Muscle of back (tissue), 11 donors: Measurements from ENCODE around the gene HNRNPC. TPM values are rescaled to one million over a fixed set of nuclear protein-coding genes. Genes with fewer than 3 reads are reported as not detected.
"Not testable (repeated sequence)": the region's sequence is repeated elsewhere in the genome, so short reads cannot be mapped to it uniquely, and the experiment has no call there.

ENCODE experiments used
- DNase-seq, 3 donors: peaks; one replicate each; pipeline versions ENCODE4 v3.0.0 to v3.0.0-alpha.2; 2013
- polyA plus RNA-seq, 10 donors: library from polyadenylated mRNA; unstranded; fragments of 120-200 nt; gene quantifications; one replicate each; pipeline ENCODE4 v1.2.1, GENCODE V29; 2013; ENCODE audit not compliant: insufficient read length in 10 of 10

Gene HNRNPC
- polyA plus RNA-seq, 10 donors, result 396 to 532 (median 442) TPM

DNA sequence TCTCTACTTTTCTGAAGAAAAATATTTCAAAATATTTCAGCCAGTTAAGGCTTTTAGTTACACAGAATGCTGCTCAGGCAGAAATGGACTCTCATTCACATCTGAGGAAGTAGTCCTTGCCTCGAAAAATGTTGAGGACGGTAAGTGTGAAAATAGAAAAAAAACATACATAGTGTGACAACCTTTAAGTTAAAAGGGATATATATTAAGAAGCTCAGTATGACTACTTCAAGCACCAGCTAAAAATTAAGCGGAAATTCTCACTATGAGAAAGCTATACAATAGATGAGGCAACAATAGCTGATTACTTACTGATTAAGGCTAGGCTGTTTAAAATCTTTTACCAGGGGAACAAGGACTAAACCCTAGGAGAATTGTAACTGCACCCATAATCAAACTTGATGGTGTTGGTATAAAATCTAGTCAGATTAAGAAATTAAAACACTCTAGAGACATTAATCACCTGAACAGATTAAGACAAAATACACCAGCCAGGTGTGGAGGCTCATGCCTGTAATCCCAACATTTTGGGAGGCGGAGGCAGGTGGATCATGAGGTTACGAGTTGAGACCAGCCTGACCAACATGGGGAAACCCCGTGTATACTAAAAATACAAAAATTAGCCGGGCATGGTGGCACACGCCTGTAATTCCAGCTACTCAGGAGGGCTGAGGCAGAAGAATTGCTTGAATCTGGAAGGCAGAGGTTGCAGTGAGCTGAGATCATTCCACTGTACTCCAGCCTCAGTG is 53.9 kb downstream of the HNRNPC start:
- DNase-seq, result no peak

DNA sequence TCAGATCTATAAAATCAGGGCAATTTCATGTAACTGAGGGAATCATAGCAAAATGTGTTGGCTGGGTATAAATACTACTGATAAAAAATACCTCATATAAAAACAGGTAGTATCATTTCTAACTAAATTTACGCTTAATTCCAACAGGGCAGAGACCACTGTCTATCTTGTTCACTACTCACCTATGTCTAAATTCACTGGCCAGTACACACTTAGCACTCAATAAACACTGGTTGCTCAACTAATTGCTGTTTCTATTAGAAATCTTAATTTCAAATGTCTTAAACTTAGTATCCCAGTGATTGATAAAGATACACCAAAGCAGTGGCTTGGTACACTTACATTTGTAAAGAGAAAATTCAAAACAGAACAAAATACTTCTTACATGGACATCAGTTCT is 55.6 kb downstream of the HNRNPC start:
- DNase-seq, result no peak

GRCh38 chr14:21212824-21213223 is 56.4 kb downstream of the HNRNPC start:
- not testable (repeated sequence) for DNase-seq

DNA sequence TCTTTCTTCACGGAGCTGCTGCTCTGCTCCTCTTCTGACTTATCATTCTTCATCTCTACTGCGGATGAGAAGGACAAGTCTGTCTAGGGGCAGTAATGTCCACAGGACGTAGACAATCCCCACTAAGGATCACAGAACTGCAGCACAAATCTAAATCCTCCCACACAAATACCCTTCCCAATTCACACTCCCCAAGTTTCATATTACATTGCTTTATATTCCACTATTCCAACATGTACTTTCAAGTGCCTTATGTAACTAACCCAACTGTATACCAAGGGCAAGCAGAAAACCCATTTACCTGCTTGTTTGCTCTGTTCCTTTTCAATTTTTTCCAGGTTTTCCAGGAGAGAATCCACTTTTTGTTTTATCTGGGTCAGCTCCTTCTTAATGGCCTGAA is 57.7 kb downstream of the HNRNPC start:
- DNase-seq, result no peak

- DNase-seq, result no peak
Observed at GRCh38 chr14:21210023-21210422, 59.2 kb downstream of the HNRNPC start.

DNA sequence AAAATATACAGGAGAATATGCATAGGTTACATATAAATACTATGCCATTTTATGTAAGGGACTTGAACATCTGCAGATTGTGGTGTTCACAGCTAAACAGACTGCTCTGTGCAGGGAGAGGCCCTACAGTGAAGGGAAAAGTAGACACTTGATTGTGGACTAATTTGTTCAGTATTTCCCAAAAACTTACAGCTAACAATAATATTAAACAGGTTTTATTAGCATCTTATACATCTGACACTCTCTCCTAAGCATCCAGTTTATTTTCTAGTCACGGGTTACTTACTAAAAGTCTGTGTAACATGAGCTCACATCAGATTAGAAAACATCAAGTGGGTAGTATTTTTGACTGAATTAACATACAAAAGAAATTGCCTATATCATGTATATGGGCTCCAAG is 60.1 kb downstream of the HNRNPC start:
- no peak for DNase-seq

DNA sequence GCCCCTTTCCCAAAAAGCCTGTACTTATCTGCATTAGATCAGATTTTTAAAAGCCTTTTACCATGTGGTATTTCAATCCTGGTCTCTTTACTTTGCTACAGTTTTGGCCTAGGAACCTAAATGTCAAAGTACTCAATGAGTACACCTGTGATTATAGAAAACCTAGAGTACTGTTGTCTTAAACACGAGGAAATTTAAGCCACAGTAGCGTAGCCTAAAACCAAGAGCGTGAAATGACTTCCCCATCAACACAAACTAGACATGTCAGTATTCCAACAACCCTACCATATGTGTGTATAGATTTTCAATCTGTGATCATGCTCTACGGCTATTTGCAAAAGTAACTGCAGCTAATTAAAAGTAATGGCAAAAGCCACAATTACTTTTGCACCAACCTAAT is 60.7 kb downstream of the HNRNPC start:
- no peak for DNase-seq

- no peak for DNase-seq
Observed at GRCh38 chr14:21206753-21207684, 62.2 kb downstream of the HNRNPC start.

DNA sequence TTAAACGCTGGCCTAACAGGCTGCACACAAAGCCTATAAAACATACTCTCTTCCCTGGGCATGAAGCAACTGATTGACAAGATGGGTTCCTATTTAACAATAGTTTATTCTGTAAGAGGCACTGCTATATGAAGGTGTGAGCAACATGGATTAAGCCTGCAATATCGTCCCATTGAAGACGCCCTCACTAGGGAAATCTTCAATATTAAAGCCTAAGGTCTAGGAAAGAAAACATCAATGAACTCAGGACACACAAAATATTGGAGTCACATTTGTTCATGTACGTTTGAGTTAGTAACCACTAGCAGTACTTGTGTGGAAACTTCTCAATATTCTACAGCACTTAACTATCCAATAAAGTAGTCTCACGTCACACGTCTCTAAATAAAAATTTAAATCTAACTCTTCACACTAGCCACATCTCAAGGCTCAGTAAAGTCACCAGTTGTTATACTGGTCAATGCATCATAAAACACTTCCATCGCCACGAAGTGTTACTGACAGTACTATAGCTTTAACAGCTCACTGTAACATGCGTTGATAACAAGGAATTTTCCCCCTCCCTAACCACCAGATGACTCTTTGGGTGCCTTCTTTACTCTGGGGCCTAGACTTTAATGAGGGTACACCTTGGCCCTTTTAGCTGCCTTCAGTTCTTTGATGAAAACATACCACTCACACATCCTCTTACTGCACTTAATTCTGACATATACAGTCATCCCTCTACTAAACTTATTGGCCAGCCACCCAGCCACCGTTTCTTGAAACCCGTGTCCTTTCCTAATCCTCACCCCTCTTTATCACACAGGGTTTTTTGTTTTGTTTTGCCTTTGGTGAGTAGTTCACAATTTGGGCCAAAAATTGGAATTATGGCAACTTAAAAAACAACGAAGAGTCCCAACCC is 63.3 kb downstream of the HNRNPC start:
- no peak for DNase-seq

DNA sequence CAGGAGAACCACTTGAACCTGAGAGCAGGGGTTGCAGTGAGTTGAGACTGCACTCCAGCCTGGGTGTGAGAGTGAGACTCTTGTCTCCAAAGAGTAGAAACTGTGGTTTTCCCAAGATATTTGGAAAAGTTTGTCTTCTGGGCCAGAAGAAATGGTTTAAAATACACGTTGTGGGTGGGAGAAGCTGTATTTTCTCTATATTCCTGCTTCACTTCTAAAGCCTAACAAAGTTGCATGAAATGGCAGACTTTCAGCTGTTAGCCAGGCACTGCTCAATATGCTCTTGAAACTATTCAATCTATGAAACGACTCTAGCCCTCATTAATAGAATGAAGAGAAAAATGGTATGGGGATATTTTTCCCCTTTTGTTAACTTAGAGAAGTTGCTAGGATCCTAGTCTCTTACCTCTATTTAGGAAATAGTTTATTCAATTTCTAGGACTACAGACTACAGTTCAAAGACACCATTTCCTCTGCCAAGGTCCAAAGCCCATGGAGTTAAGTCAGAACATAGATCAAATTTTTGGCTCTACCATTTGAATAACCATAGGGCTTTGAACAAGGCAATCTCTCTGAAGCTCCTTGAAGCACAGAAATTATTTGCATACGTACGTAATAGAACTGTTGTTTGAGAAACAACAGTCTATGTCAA is 64.1 kb downstream of the HNRNPC start:
- no peak for DNase-seq

- no peak for DNase-seq
Observed at GRCh38 chr14:21204167-21205025, 64.8 kb downstream of the HNRNPC start.

GRCh38 chr14:21203470-21204166 is 65.6 kb downstream of the HNRNPC start:
- no peak for DNase-seq

GRCh38 chr14:21202463-21203358 is 66.5 kb downstream of the HNRNPC start:
- DNase-seq, result no peak

GRCh38 chr14:21201732-21202462 is 67.3 kb downstream of the HNRNPC start:
- DNase-seq, result no peak

- no peak for DNase-seq
Observed at GRCh38 chr14:21200752-21201461, 68.3 kb downstream of the HNRNPC start.

DNA sequence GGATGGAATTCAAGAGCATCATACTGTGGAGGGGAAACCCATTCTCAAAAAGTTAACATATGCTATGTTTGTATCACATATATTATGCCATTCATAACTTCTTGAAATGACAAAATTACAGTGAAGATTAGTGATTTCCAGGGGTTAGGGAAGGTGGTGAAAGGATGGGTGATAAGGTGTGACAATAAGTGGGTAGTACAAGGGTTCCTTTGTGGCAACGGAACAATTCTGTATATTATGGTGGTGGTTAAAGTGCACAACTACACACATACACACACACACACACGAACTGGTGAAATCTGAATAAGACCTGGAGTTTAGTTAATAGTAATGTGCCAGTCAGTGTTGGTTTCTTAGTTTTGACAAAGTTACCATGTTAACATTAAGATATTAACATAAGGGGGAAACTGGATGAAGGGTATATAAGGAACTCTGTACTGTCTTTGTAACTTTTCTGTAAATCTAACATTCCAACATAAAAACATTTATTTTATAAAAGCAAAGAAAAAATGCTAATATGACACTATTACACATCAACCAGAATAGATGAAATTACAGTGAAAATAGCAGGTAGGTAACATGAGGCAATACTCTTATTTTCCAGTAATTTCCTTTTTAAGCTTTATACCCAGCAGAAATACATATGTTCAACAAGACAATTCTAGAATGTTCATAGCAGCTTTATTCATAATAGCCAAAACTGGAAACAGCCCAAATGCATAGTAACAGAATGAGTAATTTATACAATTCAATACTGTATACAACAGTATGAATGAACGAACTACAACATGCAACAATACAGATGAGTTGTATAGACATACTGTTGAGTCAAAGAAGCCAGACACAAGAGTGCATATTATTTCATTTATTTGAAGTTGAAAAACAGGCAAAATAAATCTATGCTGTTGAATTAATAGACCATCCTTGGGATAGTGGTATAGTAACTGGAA is 69.4 kb downstream of the HNRNPC start:
- DNase-seq, result no peak
